ENCODE data around the gene CKLF. TPM values are rescaled to one million over a fixed set of nuclear protein-coding genes. Genes with fewer than 3 reads are reported as not detected.

The CKLF gene
- total RNA-seq, 1 donor from 2014 or later, result 17.9 TPM

- Mint-ChIP-seq H3K4me3 (ENCODE audit: unreplicated experiment) (no peak overlapping the region), H3K36me3 (ENCODE audit: unreplicated experiment) (peaks cover 5% of the 10 kb centered on the region), H3K4me1 (ENCODE audit: low read depth, unreplicated experiment) (no peaks in the 10 kb centered on the region), H3K9me3 (ENCODE audit: unreplicated experiment) (peaks cover 3% of the 10 kb centered on the region), H3K27me3 (ENCODE audit: unreplicated experiment) (no peaks in the 10 kb centered on the region), H3K27ac (ENCODE audit: unreplicated experiment) (no peak overlapping the region)
- TF ChIP-seq, protein P1, sequence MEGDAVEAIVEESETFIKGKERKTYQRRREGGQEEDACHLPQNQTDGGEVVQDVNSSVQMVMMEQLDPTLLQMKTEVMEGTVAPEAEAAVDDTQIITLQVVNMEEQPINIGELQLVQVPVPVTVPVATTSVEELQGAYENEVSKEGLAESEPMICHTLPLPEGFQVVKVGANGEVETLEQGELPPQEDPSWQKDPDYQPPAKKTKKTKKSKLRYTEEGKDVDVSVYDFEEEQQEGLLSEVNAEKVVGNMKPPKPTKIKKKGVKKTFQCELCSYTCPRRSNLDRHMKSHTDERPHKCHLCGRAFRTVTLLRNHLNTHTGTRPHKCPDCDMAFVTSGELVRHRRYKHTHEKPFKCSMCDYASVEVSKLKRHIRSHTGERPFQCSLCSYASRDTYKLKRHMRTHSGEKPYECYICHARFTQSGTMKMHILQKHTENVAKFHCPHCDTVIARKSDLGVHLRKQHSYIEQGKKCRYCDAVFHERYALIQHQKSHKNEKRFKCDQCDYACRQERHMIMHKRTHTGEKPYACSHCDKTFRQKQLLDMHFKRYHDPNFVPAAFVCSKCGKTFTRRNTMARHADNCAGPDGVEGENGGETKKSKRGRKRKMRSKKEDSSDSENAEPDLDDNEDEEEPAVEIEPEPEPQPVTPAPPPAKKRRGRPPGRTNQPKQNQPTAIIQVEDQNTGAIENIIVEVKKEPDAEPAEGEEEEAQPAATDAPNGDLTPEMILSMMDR (IDR thresholded peaks at IDR 0.05; ENCODE audit: partially characterized antibody, unreplicated experiment), result no peak
- no peak for DNase-seq
Measured at GRCh38 chr16:66528294-66528693, 24.1 kb upstream of the CKLF start.

- H3K27ac Mint-ChIP-seq (ENCODE audit: unreplicated experiment), result no peak overlapping the region
- TF ChIP-seq, protein P1 (IDR thresholded peaks at IDR 0.05; ENCODE audit: partially characterized antibody, unreplicated experiment), result no peak
- no peaks in the 10 kb centered on the region for H3K4me1 Mint-ChIP-seq (ENCODE audit: low read depth, unreplicated experiment)
- peaks cover 5% of the 10 kb centered on the region for H3K36me3 Mint-ChIP-seq (ENCODE audit: unreplicated experiment)
- no peak for DNase-seq
- no peak overlapping the region for H3K4me3 Mint-ChIP-seq (ENCODE audit: unreplicated experiment)
- no peaks in the 10 kb centered on the region for H3K27me3 Mint-ChIP-seq (ENCODE audit: unreplicated experiment)
- peaks cover 3% of the 10 kb centered on the region for H3K9me3 Mint-ChIP-seq (ENCODE audit: unreplicated experiment)
Measured at GRCh38 chr16:66529475-66529874, 22.9 kb upstream of the CKLF start.

GRCh38 chr16:66534376-66534799, 18.0 kb upstream of the CKLF start:
- Mint-ChIP-seq H3K4me1 (ENCODE audit: low read depth, unreplicated experiment) (no peaks in the 10 kb centered on the region), H3K36me3 (ENCODE audit: unreplicated experiment) (no peaks in the 10 kb centered on the region), H3K4me3 (ENCODE audit: unreplicated experiment) (no peak overlapping the region), H3K27ac (ENCODE audit: unreplicated experiment) (no peak overlapping the region), H3K27me3 (ENCODE audit: unreplicated experiment) (no peaks in the 10 kb centered on the region), H3K9me3 (ENCODE audit: unreplicated experiment) (peaks cover 5% of the 10 kb centered on the region)
- DNase-seq, result no peak
- TF ChIP-seq, protein P1 (IDR thresholded peaks at IDR 0.05; ENCODE audit: partially characterized antibody, unreplicated experiment), result no peak

DNA sequence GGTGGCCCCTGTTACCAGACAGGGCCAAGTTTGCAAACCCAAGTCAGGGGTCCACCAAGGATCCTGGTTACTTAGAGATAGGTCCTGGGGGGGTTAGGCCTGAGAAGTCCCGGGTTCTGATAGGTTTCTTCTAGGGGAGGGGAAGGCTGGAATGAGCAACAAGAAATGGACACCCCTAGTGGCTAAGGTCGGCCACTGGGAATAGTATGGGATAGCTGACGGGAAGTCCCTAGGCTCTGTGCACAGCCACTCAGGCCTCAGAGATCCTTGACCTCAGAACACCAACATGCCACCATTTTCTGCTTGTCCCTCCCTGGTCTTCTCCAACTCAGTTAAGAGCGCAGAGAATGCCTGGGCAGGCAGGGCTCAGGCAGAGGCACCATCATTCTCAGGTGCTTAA, 15.9 kb upstream of the CKLF start:
- no peaks in the 10 kb centered on the region for H3K4me1 Mint-ChIP-seq (ENCODE audit: low read depth, unreplicated experiment)
- no peak for DNase-seq
- peaks cover 5% of the 10 kb centered on the region for H3K9me3 Mint-ChIP-seq (ENCODE audit: unreplicated experiment)
- TF ChIP-seq, protein P1 (IDR thresholded peaks at IDR 0.05; ENCODE audit: partially characterized antibody, unreplicated experiment), result no peak
- H3K27ac Mint-ChIP-seq (ENCODE audit: unreplicated experiment), result no peak overlapping the region
- H3K36me3 Mint-ChIP-seq (ENCODE audit: unreplicated experiment), result no peaks in the 10 kb centered on the region
- no peak overlapping the region for H3K4me3 Mint-ChIP-seq (ENCODE audit: unreplicated experiment)
- H3K27me3 Mint-ChIP-seq (ENCODE audit: unreplicated experiment), result no peaks in the 10 kb centered on the region

DNA sequence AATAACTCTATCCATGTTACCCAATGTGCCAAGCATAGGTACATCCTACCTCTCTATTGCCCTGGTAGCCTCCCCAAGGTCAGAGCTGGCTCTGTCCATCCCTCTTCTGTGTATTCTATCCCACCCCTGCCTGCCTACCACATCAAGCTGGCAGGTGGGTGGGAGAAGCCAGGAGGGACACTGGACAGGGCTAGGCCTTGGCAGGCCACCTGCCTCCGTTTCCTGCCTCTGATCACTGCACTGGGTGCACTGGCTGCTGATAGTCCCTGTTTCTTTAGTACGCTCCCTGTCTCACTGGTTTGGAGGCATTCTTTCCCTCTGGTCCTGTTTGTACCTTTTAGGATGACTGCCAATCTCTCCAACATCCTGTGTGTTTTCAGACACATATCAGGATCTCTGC, 15.1 kb upstream of the CKLF start:
- Mint-ChIP-seq H3K36me3 (ENCODE audit: unreplicated experiment) (no peaks in the 10 kb centered on the region), H3K27ac (ENCODE audit: unreplicated experiment) (no peak overlapping the region), H3K9me3 (ENCODE audit: unreplicated experiment) (peaks cover 5% of the 10 kb centered on the region), H3K27me3 (ENCODE audit: unreplicated experiment) (no peaks in the 10 kb centered on the region), H3K4me1 (ENCODE audit: low read depth, unreplicated experiment) (peaks cover 7% of the 10 kb centered on the region), H3K4me3 (ENCODE audit: unreplicated experiment) (no peak overlapping the region)
- DNase-seq, result no peak
- TF ChIP-seq, protein P1 (IDR thresholded peaks at IDR 0.05; ENCODE audit: partially characterized antibody, unreplicated experiment), result no peak
